Calu3 (cell line): ENCODE results near the gene NPHP4. TPM values are rescaled to one million over a fixed set of nuclear protein-coding genes. Genes with fewer than 3 reads are reported as not detected.

Source experiments
- BruUV-seq: library from RNA; stranded (reverse); fragments of 400-500 nt; replicated peaks from 2 replicates; lab custom pipeline; 2021; lab: Mats Ljungman, UMichigan
- CTCF ChIA-PET: fragments of 300-600 bp; sonication (Branson Sonifier 250); formaldehyde crosslinking; loops from one replicate; lab custom pipeline; 2022; ENCODE audit warnings: antibody characterized with exemption; lab: Charles Lee
- DNase-seq: peaks from one replicate; pipeline ENCODE4 v3.0.0; 2022
- H3K27ac Mint-ChIP-seq: one replicate; pipeline ENCODE4 v1.8.0; 2022; ENCODE audit warnings: mixed read lengths; ENCODE audit not compliant: unreplicated experiment
- H3K27me3 Mint-ChIP-seq: one replicate; pipeline ENCODE4 v1.8.0; 2022; ENCODE audit warnings: mixed read lengths; ENCODE audit not compliant: unreplicated experiment
- H3K36me3 Mint-ChIP-seq: one replicate; pipeline ENCODE4 v1.8.0; 2022; ENCODE audit warnings: mild to moderate bottlenecking, moderate library complexity, mixed read lengths; ENCODE audit not compliant: insufficient read depth, unreplicated experiment
- H3K4me1 Mint-ChIP-seq: one replicate; pipeline ENCODE4 v1.8.0; 2022; ENCODE audit warnings: mild to moderate bottlenecking, low read depth, mixed read lengths; ENCODE audit not compliant: unreplicated experiment
- H3K4me3 Mint-ChIP-seq: one replicate; pipeline ENCODE4 v1.8.0; 2022; ENCODE audit warnings: mild to moderate bottlenecking, low read depth, moderate library complexity, mixed read lengths; ENCODE audit not compliant: unreplicated experiment
- H3K9me3 Mint-ChIP-seq: one replicate; pipeline ENCODE4 v1.8.0; 2022; ENCODE audit warnings: low read depth, mixed read lengths; ENCODE audit not compliant: unreplicated experiment
- CTCF ChIP-seq: fragments of 200-600 bp; IDR thresholded peaks from one replicate; pipeline ENCODE4 v1.8.0; 2022; ENCODE audit warnings: antibody characterized with exemption; ENCODE audit not compliant: unreplicated experiment
- intact Hi-C: fragments of 100-400 bp; cut with micrococcal nuclease; formaldehyde crosslinking; loops from one replicate; pipeline ENCODE4 v1.10.0; 2022; ENCODE audit not compliant: unreplicated experiment
- total RNA-seq: library from RNA; stranded (reverse); gene quantifications from 2 replicates; pipeline ENCODE4 v1.2.3, GENCODE V29; 2022

Gene NPHP4
- total RNA-seq, 1 experiment from 2014 or later: 11.1 TPM

GRCh38 chr1:5827516-5827915 lies 164.7 kb downstream of the NPHP4 start:
- Mint-ChIP-seq H3K4me1 (no peaks in the 10 kb centered on the region), H3K36me3 (no peaks in the 10 kb centered on the region), H3K4me3 (no peak overlapping the region), H3K27me3 (peaks cover 18% of the 10 kb centered on the region), H3K9me3 (peaks cover 6% of the 10 kb centered on the region), H3K27ac (no peak overlapping the region)
- BruUV-seq: no TSS peak
- no peak for TF ChIP-seq CTCF
- CTCF ChIA-PET: no interaction called here
- intact Hi-C loops: no loop called here
- DNase-seq: no peak

DNA sequence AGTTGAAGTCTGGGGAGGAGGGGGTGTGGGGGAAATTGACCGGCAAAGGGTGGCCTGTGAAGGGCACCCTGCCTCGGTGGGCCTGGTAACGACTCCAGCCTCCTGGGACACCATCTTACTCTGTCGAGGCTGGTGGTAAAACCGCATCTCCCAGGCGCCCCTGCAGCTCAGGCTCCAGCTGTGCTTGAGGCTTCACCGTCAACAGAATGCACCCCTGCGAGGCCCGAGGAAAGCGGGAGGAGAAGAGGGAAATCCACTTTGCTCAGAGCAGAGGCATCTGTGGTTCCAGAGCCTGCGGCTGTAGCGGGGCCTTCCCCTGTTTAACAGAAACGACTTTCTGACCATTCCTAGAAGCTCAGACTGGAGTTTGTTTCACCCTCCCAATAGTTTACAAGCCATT lies 165.6 kb downstream of the NPHP4 start:
- H3K9me3 Mint-ChIP-seq: peaks cover 6% of the 10 kb centered on the region
- no peak overlapping the region for H3K4me3 Mint-ChIP-seq
- H3K27ac Mint-ChIP-seq: no peak overlapping the region
- DNase-seq: no peak
- H3K4me1 Mint-ChIP-seq: no peaks in the 10 kb centered on the region
- H3K36me3 Mint-ChIP-seq: no peaks in the 10 kb centered on the region
- H3K27me3 Mint-ChIP-seq: peaks cover 27% of the 10 kb centered on the region
- CTCF ChIA-PET: no interaction called here
- intact Hi-C loops: no loop called here
- BruUV-seq: no TSS peak
- no peak for TF ChIP-seq CTCF

DNA sequence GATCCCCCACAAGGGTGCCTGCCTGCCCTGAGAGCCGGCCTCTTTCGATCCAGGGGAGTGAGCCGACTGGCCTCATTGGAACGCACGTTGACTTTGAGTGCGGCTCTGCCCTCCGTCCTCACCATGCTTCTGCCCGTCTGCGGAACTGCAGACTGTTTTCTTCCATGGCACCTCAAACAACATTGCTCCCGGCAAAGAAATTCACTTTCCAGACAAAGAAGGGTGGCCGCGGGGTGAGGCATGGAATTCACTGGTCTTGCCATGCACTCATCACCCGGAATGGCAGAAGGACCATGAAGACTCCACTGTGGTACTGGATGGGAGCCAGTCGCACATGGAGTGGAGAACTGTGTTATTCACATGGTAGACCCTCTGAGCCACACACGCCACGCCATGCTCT lies 169.5 kb downstream of the NPHP4 start:
- CTCF ChIA-PET: no interaction called here
- BruUV-seq: no TSS peak
- Mint-ChIP-seq H3K27me3 (peaks cover 43% of the 10 kb centered on the region), H3K4me1 (no peaks in the 10 kb centered on the region), H3K9me3 (no peaks in the 10 kb centered on the region), H3K36me3 (no peaks in the 10 kb centered on the region), H3K4me3 (no peak overlapping the region), H3K27ac (no peak overlapping the region)
- DNase-seq: no peak
- no peak for TF ChIP-seq CTCF
- intact Hi-C loops: no loop called here

GRCh38 chr1:5822266-5822665 lies 170.0 kb downstream of the NPHP4 start:
- H3K27ac Mint-ChIP-seq: no peak overlapping the region
- CTCF ChIA-PET: no interaction called here
- no peak overlapping the region for H3K4me3 Mint-ChIP-seq
- DNase-seq: no peak
- H3K4me1 Mint-ChIP-seq: no peaks in the 10 kb centered on the region
- no peaks in the 10 kb centered on the region for H3K36me3 Mint-ChIP-seq
- no peak for TF ChIP-seq CTCF
- intact Hi-C loops: no loop called here
- H3K9me3 Mint-ChIP-seq: no peaks in the 10 kb centered on the region
- H3K27me3 Mint-ChIP-seq: peaks cover 43% of the 10 kb centered on the region
- BruUV-seq: no TSS peak
